ENCODE measurements around the gene KLC3.

The KLC3 gene

DNA sequence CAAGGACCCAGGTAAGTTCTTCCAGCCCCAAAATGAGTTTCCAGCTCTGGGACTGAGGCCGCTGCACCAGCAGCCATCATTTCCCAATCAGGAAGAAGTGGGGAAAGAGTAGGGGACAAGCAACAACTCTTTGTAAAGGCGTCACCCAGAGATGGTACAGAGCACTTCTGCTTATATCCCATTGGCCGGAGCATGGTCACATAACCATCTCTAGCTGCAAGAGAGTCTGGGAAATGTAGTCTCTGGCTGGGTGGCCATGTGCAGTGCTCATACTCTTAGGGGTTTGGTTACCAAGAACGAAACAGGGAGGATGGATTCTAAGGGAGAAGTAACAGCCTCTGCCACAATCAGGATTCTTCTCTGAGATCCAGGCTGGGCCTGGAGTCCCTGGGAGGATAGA, 44.2 kb upstream of the KLC3 start:
- TF ChIP-seq, protein P1, sequence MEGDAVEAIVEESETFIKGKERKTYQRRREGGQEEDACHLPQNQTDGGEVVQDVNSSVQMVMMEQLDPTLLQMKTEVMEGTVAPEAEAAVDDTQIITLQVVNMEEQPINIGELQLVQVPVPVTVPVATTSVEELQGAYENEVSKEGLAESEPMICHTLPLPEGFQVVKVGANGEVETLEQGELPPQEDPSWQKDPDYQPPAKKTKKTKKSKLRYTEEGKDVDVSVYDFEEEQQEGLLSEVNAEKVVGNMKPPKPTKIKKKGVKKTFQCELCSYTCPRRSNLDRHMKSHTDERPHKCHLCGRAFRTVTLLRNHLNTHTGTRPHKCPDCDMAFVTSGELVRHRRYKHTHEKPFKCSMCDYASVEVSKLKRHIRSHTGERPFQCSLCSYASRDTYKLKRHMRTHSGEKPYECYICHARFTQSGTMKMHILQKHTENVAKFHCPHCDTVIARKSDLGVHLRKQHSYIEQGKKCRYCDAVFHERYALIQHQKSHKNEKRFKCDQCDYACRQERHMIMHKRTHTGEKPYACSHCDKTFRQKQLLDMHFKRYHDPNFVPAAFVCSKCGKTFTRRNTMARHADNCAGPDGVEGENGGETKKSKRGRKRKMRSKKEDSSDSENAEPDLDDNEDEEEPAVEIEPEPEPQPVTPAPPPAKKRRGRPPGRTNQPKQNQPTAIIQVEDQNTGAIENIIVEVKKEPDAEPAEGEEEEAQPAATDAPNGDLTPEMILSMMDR (IDR thresholded peaks at IDR 0.05) = no peak
- H3K4me3 ChIP-seq = no peak overlapping the region
- intact Hi-C loops (cut with DNase I; ENCODE audit: low total_unique reads) = no loop called here
- H3K36me3 ChIP-seq = peaks cover 14 to 73% (median 58%) of the 10 kb centered on the region in 3 donors
- DNase-seq = no peak
- no peak overlapping the region for H3K27ac ChIP-seq
- H3K27me3 ChIP-seq = no peaks in the 10 kb centered on the region
- peaks cover 0 to 12% (median 4%) of the 10 kb centered on the region in 4 donors for H3K4me1 ChIP-seq
- H3K9me3 ChIP-seq = peaks cover 0 to 11% (median 10%) of the 10 kb centered on the region in 3 donors

DNA sequence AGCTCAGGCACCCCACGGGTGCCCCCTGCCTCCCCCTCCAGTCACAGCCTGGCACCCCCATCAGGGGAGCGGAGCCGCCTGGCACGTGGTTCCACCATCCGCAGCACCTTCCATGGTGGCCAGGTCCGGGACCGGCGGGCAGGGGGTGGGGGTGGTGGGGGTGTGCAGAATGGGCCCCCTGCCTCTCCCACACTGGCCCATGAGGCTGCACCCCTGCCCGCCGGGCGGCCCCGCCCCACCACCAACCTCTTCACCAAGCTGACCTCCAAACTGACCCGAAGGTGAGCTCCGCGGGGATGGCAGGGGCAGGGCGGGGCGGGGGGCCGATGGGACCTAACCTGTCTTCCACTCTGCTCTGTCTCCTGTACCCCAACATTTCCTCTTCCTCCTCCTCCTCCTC, 42.9 kb upstream of the KLC3 start:
- no peak for DNase-seq
- Histone ChIP-seq H3K27me3 (no peaks in the 10 kb centered on the region), H3K27ac (no peak overlapping the region), H3K9me3 (peaks cover 0 to 10% (median 8%) of the 10 kb centered on the region in 3 donors), H3K36me3 (peaks cover 8 to 73% (median 54%) of the 10 kb centered on the region in 3 donors), H3K4me3 (no peak overlapping the region), H3K4me1 (peaks cover 0 to 12% (median 4%) of the 10 kb centered on the region in 4 donors)
- intact Hi-C loops (cut with DNase I; ENCODE audit: low total_unique reads) = no loop called here
- TF ChIP-seq, protein P1 (IDR thresholded peaks at IDR 0.05) = no peak

DNA sequence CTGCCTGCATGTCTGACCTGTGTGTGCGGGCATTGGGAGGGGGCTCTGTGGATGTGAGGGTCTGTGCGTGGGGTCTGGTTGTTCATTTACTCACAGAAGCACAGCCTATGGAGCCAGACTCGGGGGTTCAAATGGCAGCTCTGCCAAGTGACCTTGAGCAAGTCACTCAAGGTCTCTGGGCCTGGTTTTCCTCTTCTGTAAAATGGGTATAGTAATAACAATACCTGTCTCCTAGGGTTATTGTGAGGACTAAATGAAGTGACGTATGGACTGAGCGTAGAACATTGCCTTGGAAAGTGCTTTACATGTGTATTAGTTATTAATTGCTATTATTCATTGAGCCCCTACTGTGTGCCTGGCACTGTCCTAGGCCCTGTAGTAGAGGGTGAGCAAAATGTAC, 42.3 kb upstream of the KLC3 start:
- Histone ChIP-seq H3K4me1 (peaks cover 0 to 12% (median 4%) of the 10 kb centered on the region in 4 donors), H3K4me3 (no peak overlapping the region), H3K27ac (no peak overlapping the region), H3K36me3 (peaks cover 3 to 77% (median 53%) of the 10 kb centered on the region in 3 donors), H3K27me3 (no peaks in the 10 kb centered on the region), H3K9me3 (peaks cover 0 to 6% (median 2%) of the 10 kb centered on the region in 3 donors)
- no peak for DNase-seq
- intact Hi-C loops (cut with DNase I; ENCODE audit: low total_unique reads) = no loop called here
- TF ChIP-seq, protein P1 (IDR thresholded peaks at IDR 0.05) = no peak

DNA sequence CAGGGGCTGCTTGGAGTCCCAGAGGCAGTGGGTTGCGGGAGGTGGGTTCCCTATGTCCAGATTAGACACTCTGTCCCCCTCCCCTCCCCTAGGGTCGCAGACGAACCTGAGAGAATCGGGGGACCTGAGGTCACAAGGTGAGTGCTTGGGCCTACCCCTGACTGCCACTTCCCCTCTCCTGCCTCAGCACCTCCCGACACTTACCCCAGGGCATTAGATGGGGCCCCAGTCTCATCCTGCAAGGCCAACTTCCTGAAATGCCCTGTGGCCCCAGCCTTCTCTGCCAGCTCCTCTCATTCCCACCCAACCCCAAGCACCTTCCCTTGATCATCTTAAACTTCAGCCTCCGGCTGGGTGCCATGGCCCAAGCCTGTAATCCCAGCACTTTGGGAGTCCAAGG, 40.8 kb upstream of the KLC3 start:
- no peak for DNase-seq
- Histone ChIP-seq H3K27me3 (no peaks in the 10 kb centered on the region), H3K4me3 (no peak overlapping the region), H3K27ac (no peak overlapping the region), H3K4me1 (peaks cover 0 to 2% (median under 1%) of the 10 kb centered on the region in 4 donors), H3K9me3 (peaks cover 0 to 4% (median 0%) of the 10 kb centered on the region in 3 donors), H3K36me3 (peaks cover 3 to 64% (median 44%) of the 10 kb centered on the region in 3 donors)
- intact Hi-C loops (cut with DNase I; ENCODE audit: low total_unique reads) = no loop called here
- TF ChIP-seq, protein P1 (IDR thresholded peaks at IDR 0.05) = no peak

DNA sequence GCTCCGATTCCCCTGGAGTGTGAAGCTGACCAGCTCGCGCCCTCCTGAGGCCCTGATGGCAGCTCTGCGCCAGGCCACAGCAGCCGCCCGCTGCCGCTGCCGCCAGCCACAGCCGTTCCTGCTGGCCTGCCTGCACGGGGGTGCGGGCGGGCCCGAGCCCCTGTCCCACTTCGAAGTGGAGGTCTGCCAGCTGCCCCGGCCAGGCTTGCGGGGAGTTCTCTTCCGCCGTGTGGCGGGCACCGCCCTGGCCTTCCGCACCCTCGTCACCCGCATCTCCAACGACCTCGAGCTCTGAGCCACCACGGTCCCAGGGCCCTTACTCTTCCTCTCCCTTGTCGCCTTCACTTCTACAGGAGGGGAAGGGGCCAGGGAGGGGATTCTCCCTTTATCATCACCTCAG, 38.1 kb upstream of the KLC3 start:
- no peak for DNase-seq
- no peak overlapping the region for H3K27ac ChIP-seq
- H3K9me3 ChIP-seq = peaks cover 0 to 4% (median 0%) of the 10 kb centered on the region in 3 donors
- peaks cover 0 to 2% of the 10 kb centered on the region in 2 donors for H3K27me3 ChIP-seq
- TF ChIP-seq, protein P1 (IDR thresholded peaks at IDR 0.05) = no peak
- peaks cover 3 to 50% (median 33%) of the 10 kb centered on the region in 3 donors for H3K36me3 ChIP-seq
- H3K4me1 ChIP-seq = no peaks in the 10 kb centered on the region
- intact Hi-C loops (cut with DNase I; ENCODE audit: low total_unique reads) = no loop called here
- H3K4me3 ChIP-seq = no peak overlapping the region
